GM18517 (cell line): Measurements from ENCODE around the gene LIMCH1.
"Not testable (repeated sequence)": the region's sequence is repeated elsewhere in the genome, so short reads cannot be mapped to it uniquely, and the experiment has no call there.

Experiments
- ATAC-seq: cut with Tn5 transposase; IDR thresholded peaks from one replicate; pipeline ENCODE4 v1.9.1; 2021; ENCODE audit warnings: mild to moderate bottlenecking, moderate library complexity; ENCODE audit not compliant: unreplicated experiment

The LIMCH1 gene

GRCh38 chr4:41715155-41715554 is 177.2 kb downstream of the LIMCH1 start:
- no peak for ATAC-seq

GRCh38 chr4:41718907-41719306 is 180.9 kb downstream of the LIMCH1 start:
- no peak for ATAC-seq

DNA sequence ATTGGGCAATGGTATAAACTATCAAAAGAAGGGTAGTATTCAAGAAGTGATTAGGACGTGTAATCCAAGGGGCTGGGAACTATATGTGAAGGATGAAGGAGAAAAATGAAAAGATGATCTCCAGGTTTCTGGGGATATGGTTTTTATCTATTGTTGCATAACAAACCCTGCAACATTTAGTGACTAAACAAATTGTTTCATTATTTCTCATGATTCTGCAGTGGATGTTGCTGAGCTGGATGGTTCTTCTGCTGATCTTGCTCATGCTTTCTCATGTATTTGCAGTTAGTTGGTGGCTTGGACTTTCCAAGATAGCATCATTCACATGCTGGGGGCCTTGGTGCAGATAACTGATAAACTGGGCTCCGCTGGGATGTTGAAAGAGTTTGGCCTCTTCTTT is 181.5 kb downstream of the LIMCH1 start:
- ATAC-seq, result no peak

DNA sequence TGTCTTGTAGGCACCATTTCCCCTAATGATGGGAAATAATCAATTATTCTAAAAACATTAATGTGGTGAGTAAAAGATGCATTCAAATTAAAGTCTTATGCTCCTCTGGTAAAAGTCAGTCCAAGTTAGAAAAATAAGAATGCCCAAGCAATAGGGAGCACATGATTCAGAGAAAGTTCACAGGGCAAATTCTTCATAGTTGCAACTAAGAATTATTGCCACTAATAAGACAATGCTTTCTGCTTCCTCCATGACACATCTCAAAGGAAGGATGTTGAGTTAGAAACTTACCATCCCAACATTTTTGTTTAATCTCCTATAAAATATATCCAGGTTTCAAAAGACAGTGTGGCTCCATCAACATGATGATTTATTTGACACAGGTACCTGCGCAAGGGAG is 184.2 kb downstream of the LIMCH1 start:
- ATAC-seq, result no peak

DNA sequence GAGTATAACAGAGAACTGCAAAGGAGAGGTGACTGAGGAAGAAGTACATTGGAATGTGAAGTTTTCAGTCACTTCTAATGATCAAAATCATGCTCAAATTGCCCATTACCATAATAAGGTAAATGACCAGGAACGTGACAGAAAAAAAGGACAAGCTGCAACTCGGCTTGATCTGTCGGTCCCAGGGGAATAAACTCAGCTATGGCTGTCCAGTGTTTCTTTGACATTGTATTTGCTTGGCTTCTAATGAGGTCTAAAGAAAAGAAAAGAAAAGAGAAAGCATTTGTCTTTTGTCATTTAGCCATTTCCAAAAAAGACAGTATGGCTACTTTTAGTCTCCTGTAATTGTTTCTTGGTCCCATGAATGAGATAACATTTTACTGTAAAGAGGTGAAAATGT is 185.3 kb downstream of the LIMCH1 start:
- ATAC-seq, result no peak

DNA sequence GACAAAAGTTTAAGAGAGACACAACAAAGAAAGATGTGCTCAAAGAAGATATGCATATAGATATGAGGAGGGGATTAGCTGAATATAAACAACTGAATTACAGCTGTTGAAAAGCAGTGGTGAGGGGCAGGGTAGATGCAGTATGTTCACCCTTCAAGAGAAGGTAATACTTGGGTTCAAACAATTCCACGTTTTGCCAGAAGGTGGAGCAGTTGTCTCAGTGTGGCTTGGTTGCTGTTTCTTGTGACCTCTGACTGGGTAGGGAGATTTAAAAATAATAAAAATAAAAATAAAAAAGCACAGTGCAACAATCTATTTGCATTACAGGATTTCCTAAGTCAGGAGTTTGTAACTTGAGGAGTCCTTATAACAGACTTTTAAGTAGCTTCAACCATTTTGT is 187.3 kb downstream of the LIMCH1 start:
- ATAC-seq, result no peak

GRCh38 chr4:41727861-41728572 is 190.1 kb downstream of the LIMCH1 start:
- ATAC-seq, result no peak

- ATAC-seq, result no peak
Measured at GRCh38 chr4:41728573-41728913, 190.6 kb downstream of the LIMCH1 start.

GRCh38 chr4:41731569-41732126 is 193.7 kb downstream of the LIMCH1 start:
- ATAC-seq, result no peak

DNA sequence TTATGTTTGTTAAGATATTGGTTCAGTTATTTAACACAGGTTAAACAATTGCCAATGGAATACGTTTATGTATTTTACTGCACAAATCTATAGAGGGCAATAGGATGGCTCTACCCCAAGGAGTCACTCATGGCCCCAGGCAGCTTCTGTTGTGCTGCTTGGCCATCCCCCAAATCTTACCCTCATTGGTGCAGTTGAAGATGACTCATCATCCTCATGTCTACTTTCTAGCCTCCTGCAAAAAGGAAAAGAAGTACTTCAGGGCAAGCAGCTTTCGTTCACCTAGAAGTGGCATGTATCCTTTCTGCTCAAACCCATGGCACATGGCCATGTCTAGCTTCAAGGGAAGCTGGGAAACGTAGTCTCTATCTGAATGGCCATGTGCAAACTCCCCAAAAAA is 196.4 kb downstream of the LIMCH1 start:
- no peak for ATAC-seq

DNA sequence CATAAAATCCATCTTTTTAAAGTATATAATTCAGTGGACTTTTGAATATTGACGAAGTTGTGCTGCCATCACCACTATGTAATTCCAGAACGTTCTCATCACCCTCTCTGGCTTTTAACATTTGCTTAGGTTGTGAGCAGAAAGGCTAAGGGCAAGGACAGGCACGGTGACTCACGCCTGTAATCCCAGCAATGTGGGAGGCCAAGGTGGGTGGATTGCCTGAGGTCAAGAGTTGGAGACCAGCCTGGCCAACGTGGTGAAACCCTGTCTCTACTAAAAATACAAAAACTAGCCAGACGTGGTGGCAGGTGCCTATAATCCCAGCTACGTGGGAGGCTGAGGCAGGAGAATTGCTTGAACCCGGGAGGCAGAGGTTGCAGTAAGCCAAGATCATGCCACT is 199.5 kb downstream of the LIMCH1 start:
- not testable (repeated sequence) for ATAC-seq

DNA sequence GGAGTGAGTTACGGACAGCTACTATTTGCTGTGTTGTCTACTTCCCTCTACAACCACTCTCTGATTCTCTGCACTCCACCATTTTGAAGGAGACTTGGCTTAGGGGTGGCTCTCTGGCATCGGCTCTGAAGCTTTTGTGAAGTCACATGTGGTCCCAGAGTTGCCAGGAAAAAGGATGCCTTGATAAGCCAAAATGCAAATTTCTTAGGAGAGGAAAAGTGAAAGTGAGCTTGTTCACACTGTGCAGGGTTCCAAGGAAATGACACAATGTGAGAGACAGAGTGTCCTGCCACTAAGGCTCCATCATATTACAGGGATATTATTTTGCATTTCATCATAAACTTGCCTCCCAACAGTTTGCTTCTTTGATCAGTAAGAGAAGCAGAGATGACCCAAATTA is 203.4 kb downstream of the LIMCH1 start:
- ATAC-seq, result no peak

GRCh38 chr4:41744572-41745291 is 206.8 kb downstream of the LIMCH1 start:
- no peak for ATAC-seq

GRCh38 chr4:41745292-41746024 is 207.5 kb downstream of the LIMCH1 start:
- ATAC-seq, result no peak

GRCh38 chr4:41746025-41746439 is 208.1 kb downstream of the LIMCH1 start:
- ATAC-seq, result no peak

- ATAC-seq, result no peak
Measured at GRCh38 chr4:41746440-41747229, 208.7 kb downstream of the LIMCH1 start.

DNA sequence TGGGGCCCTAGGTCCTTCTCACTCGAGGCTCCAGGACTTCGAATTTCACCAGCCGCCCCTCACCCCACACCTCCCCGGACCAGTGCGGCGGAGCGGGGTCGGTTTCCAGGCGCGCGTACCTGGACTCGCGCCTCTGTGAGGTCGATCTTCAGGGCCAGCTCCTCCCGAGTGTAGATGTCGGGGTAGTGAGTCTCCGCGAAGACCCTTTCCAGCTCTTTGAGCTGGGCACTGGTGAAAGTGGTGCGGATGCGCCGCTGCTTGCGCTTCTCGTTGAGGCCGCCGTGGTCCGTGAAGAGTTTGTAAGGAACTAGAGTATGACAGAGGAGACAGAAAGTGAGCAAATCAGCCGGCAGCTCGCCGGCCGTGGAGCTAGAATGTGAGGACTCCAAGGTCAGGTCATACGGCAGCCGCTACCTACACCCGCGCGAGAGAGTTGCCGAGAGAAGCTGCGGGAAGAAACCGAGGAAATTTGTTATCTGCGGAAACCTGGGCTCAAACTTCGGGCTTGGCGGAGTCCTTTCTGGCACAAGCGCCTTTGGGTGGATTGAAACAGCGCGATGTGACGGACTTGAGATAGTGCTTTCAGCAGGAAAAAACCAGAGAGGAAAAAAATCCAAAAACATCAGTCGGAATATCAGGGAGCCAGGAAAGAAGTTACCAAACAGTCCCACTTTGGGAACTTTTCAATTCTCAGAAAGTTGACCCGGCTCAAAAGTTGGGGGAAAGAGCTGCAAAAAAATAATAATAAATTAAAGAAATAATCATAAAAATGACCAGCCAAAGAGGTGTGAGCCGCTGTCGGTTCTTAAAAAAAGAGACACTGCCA is 209.5 kb downstream of the LIMCH1 start:
- ATAC-seq, result no peak

DNA sequence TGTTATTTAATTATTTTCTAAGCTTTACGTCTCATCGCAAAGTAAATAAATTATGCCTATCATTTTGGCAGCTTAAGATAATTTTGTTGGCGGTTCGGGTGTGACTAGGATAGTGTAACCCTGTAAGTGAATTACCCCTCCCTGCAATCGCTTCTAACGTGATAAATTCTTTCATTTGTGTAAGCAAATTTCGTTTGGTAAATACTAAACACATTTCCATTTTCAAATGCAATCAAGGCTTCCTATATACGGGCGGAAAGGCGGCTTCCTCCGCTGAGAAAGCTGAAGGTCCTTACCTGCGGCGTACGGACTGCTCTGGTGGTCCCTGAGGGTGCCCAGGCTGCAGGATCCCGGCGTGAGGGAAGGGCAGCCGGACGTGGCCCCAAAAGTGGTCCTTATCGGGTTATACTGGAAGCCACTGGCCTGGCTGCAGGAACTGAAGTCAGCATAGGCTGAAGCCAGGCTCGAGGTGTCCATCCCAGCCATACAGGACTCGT is 210.2 kb downstream of the LIMCH1 start:
- ATAC-seq, result no peak

GRCh38 chr4:41748571-41749475 is 210.9 kb downstream of the LIMCH1 start, which contains the start of gene PHOX2B:
Gene PHOX2B (minus strand): TSS chr4:41748725. CDS start chr4:41748610, 115 bp downstream.
- ATAC-seq, result no peak
